ENCODE data around the gene COIL.

DNA sequence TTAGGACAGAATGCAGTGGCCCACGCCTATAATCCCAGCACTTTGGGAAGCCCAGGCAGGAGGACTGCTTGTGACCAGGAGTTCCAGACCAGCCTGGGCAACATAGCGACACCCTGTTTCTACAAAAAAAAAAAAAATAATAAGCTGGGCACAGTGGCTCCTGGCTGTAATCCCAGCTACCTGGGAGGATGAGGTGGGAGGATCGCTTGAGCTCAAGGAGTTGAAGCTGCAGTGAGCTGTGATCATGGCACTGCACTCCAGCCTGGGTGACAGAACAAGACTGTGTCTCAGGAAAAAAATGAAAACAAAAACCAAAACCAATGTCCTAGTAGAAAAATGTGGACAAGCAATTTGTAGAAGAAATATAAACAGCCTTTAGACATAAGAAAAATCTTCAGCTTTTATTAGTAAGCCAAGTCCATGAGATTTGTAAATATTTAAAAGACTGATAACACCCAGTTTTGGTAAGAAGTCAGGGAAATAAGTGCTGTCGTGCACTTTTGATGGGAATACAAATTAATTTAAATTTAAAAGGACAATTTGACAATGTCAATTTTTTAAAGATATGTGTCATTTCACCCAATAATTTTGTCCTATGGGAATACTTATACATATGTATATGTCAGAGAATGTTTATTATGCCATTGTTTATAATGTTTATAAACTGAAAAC, 28.2 kb upstream of the COIL start:
- TF ChIP-seq, protein P1, sequence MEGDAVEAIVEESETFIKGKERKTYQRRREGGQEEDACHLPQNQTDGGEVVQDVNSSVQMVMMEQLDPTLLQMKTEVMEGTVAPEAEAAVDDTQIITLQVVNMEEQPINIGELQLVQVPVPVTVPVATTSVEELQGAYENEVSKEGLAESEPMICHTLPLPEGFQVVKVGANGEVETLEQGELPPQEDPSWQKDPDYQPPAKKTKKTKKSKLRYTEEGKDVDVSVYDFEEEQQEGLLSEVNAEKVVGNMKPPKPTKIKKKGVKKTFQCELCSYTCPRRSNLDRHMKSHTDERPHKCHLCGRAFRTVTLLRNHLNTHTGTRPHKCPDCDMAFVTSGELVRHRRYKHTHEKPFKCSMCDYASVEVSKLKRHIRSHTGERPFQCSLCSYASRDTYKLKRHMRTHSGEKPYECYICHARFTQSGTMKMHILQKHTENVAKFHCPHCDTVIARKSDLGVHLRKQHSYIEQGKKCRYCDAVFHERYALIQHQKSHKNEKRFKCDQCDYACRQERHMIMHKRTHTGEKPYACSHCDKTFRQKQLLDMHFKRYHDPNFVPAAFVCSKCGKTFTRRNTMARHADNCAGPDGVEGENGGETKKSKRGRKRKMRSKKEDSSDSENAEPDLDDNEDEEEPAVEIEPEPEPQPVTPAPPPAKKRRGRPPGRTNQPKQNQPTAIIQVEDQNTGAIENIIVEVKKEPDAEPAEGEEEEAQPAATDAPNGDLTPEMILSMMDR (IDR thresholded peaks at IDR 0.05): no peak
- TF ChIP-seq POLR2A (IDR thresholded peaks at IDR 0.05): no peak

Measured in uterus (tissue), 2 donors.